Suprapubic skin (tissue), 4 donors: ENCODE data around the gene WDR81. TPM values are rescaled to one million over a fixed set of nuclear protein-coding genes. Genes with fewer than 3 reads are reported as not detected.

Experiments
- DNase-seq, 2 donors: peaks; one replicate each; pipeline ENCODE4 v3.0.0-alpha.2; 2019; ENCODE audit warnings: low spot score in 2 of 2
- H3K27ac ChIP-seq: fragments of 200-600 bp; sonication (generic); one replicate; pipeline ENCODE4 v1.5.1; 2019
- H3K27me3 ChIP-seq: fragments of 200-600 bp; sonication (generic); one replicate; pipeline ENCODE4 v1.5.1; 2019
- H3K36me3 ChIP-seq: fragments of 200-600 bp; sonication (generic); one replicate; pipeline ENCODE4 v1.5.1; 2019
- H3K4me1 ChIP-seq: fragments of 200-600 bp; sonication (generic); one replicate; pipeline ENCODE4 v1.5.1; 2019
- H3K4me3 ChIP-seq: fragments of 200-600 bp; sonication (generic); one replicate; pipeline ENCODE4 v1.5.1; 2019; ENCODE audit warnings: mild to moderate bottlenecking
- H3K9me3 ChIP-seq: fragments of 200-600 bp; sonication (generic); one replicate; pipeline ENCODE4 v1.5.1; 2019
- EP300 ChIP-seq: sonication (generic); formaldehyde crosslinking; IDR thresholded peaks from one replicate; pipeline ENCODE4 v1.6.1; 2017; ENCODE audit warnings: antibody characterized with exemption
- POLR2A ChIP-seq, 2 donors: fragments of 450-650 bp; IDR thresholded peaks; one replicate each; pipeline ENCODE4 v1.6.1; 2017; ENCODE audit warnings: antibody characterized with exemption in 2 of 2, mild to moderate bottlenecking in 2 of 2, moderate library complexity in 2 of 2
- POLR2AphosphoS5 ChIP-seq, 3 donors: sonication (generic); formaldehyde crosslinking; IDR thresholded peaks; one replicate each; pipeline ENCODE4 v1.6.1; 2017; ENCODE audit warnings: antibody characterized with exemption in 3 of 3
- WGBS: methylation state at CpG from one replicate; pipeline ENCODE4 v1.1.5; 2018; 5-methylcytosine and 5-hydroxymethylcytosine counted together
- total RNA-seq, 4 donors: library from RNA; depleted of rRNA; stranded (reverse); fragments of >200 nt; gene quantifications; one replicate each; pipeline ENCODE4 v1.1.0, GENCODE V29; 2016
- TF ChIP-seq, protein P1 (sequence below), 2 donors: fragments of 200-600 bp in 1 of 2; fragments of 450-650 bp in 1 of 2; sonication (generic) in 1 of 2; IDR thresholded peaks; one replicate each; pipeline ENCODE4 v1.5.1; 2016 to 2019; ENCODE audit warnings: antibody characterized with exemption in 2 of 2, mild to moderate bottlenecking in 1 of 2, moderate library complexity in 1 of 2

WDR81 gene
- total RNA-seq, 4 donors from 2014 or later = 40.0 to 61.7 (median 51.3) TPM

DNA sequence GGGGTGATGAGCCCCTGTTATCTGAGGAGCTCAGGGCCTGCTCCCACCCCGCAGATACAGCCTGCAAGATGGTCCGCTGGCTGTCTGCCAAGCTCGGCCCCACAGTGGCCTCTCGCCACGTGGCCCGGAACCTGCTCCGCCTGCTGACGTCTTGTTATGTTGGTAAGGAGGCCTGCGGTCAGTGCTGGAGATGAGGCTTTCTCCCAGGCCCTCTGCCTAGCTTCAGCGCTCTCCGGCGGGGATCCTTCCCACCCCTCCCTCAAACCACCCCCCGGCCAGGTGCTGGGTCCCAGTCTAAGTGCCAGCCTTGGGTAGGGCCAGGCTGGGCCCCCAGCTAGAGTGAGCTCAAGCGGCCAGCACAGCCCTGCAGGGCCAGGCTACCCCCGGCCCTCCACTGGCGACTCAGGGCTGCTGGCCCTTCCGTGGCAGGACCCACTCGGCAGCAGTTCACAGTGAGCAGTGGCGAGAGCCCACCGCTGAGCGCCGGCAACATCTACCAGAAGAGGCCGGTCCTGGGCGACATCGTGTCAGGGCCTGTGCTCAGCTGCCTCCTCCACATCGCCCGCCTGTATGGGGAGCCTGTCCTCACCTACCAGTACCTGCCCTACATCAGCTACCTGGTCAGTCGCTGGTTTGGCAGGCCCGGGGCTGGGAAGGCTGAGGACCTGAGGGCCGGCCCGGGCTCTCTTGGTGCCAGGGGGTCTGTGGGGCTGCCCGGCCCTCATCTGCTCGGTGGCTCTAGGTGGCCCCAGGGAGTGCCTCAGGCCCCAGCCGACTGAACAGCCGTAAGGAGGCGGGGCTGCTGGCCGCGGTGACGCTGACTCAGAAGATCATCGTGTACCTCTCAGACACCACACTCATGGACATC lies 6.1 kb downstream of the WDR81 start:
- Histone ChIP-seq H3K27ac (peak overlapping the region; percentile 94), H3K9me3 (no peaks in the 10 kb centered on the region), H3K27me3 (no peaks in the 10 kb centered on the region), H3K4me3 (peak overlapping the region; percentile 35), H3K36me3 (peaks cover 72% of the 10 kb centered on the region), H3K4me1 (peaks cover 50% of the 10 kb centered on the region)
- WGBS = 53% methylated on average over 3 of the region's 40 CpGs
- TF ChIP-seq EP300 (no peak), POLR2A (IDR thresholded peaks at IDR 0.05) (peak in 1 of 2 donors; percentile 50), POLR2AphosphoS5 (IDR thresholded peaks at IDR 0.05) (peak in 2 of 3 donors; percentile 27 to 69)
- TF ChIP-seq, protein P1, sequence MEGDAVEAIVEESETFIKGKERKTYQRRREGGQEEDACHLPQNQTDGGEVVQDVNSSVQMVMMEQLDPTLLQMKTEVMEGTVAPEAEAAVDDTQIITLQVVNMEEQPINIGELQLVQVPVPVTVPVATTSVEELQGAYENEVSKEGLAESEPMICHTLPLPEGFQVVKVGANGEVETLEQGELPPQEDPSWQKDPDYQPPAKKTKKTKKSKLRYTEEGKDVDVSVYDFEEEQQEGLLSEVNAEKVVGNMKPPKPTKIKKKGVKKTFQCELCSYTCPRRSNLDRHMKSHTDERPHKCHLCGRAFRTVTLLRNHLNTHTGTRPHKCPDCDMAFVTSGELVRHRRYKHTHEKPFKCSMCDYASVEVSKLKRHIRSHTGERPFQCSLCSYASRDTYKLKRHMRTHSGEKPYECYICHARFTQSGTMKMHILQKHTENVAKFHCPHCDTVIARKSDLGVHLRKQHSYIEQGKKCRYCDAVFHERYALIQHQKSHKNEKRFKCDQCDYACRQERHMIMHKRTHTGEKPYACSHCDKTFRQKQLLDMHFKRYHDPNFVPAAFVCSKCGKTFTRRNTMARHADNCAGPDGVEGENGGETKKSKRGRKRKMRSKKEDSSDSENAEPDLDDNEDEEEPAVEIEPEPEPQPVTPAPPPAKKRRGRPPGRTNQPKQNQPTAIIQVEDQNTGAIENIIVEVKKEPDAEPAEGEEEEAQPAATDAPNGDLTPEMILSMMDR (IDR thresholded peaks at IDR 0.05) = no peak
- DNase-seq = peak; percentile 90 to 95

DNA sequence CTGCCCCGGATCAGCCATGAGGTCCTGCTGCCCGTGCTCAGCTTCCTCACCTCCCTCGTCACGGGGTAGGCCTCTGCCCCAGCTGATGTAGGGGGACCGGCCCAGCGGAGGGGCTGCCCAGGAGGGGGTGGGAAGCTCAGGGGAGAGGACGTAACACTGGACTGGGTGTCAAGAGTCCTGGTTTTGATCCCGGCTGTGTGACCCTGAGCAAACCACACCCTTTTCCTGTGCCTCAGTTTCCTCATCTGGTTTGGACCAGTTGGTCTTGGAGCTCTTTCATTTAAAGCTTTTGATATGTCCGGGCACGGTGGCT lies 6.6 kb downstream of the WDR81 start:
- H3K27ac ChIP-seq = peak overlapping the region; percentile 94
- peaks cover 49% of the 10 kb centered on the region for H3K4me1 ChIP-seq
- H3K4me3 ChIP-seq = no peak overlapping the region
- DNase-seq = no peak
- TF ChIP-seq POLR2AphosphoS5 (IDR thresholded peaks at IDR 0.05) (no peak), POLR2A (IDR thresholded peaks at IDR 0.05) (no peak), EP300 (no peak)
- TF ChIP-seq, protein P1 (IDR thresholded peaks at IDR 0.05) = no peak
- WGBS = 88% methylated on average over 8 of the region's 10 CpGs
- peaks cover 74% of the 10 kb centered on the region for H3K36me3 ChIP-seq
- no peaks in the 10 kb centered on the region for H3K9me3 ChIP-seq
- no peaks in the 10 kb centered on the region for H3K27me3 ChIP-seq

DNA sequence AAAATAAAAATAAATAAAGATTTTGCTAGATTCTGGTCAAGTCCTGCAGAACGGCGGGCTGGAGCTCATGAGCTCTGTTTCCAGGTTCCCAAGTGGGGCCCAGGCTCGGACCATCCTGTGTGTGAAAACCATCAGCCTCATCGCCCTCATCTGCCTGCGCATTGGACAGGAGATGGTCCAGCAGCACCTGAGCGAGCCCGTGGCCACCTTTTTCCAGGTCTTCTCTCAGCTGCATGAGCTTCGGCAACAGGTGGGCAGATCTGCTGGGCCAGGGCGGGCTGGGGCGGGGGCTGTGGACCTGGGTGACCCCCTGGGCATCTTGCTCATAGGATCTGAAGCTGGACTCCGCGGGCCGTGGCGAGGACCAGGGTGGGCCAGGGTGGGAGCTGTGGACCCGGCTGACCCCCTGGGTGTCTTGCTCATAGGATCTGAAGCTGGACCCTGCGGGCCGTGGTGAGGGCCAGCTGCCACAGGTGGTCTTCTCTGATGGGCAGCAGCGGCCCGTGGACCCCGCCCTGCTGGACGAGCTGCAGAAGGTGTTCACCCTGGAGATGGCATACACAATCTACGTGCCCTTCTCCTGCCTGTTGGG lies 7.8 kb downstream of the WDR81 start:
- H3K36me3 ChIP-seq = peaks cover 72% of the 10 kb centered on the region
- H3K9me3 ChIP-seq = no peaks in the 10 kb centered on the region
- H3K27me3 ChIP-seq = no peaks in the 10 kb centered on the region
- TF ChIP-seq POLR2AphosphoS5 (IDR thresholded peaks at IDR 0.05) (no peak), EP300 (no peak), POLR2A (IDR thresholded peaks at IDR 0.05) (no peak)
- TF ChIP-seq, protein P1 (IDR thresholded peaks at IDR 0.05) = no peak
- 93% methylated on average over 16 of the region's 22 CpGs for WGBS
- no peak overlapping the region for H3K27ac ChIP-seq
- H3K4me3 ChIP-seq = no peak overlapping the region
- peaks cover 49% of the 10 kb centered on the region for H3K4me1 ChIP-seq
- no peak for DNase-seq

DNA sequence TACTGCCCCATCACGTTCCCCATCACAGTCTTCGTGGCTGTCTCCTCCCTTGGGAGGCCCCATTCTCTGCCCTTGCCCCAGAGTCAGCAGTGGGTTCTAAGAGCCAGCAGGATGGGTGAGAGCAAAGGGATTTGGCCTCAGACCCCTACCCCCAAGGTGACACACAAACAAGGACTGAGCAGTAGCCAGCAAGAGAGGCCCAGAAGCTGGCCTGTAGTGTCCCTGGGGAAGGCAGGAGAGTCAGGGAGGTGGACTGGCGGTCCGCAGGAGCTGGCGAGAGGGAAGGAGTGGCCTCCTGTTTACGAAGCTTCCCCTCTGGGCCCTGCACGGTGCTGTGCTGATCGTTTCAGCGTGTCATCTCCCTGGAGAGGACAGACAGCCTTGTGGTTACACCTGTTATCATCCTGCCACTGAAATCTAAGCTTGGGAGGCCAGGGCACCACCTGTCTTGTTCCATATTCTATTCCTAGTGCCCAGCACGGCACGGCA lies 8.4 kb downstream of the WDR81 start:
- H3K27ac ChIP-seq = no peak overlapping the region
- H3K9me3 ChIP-seq = no peaks in the 10 kb centered on the region
- 90% methylated on average over 7 of the region's 11 CpGs for WGBS
- no peak for DNase-seq
- no peak overlapping the region for H3K4me3 ChIP-seq
- no peaks in the 10 kb centered on the region for H3K27me3 ChIP-seq
- H3K36me3 ChIP-seq = peaks cover 72% of the 10 kb centered on the region
- peaks cover 44% of the 10 kb centered on the region for H3K4me1 ChIP-seq
- TF ChIP-seq, protein P1 (IDR thresholded peaks at IDR 0.05) = no peak
- TF ChIP-seq POLR2A (IDR thresholded peaks at IDR 0.05) (no peak), POLR2AphosphoS5 (IDR thresholded peaks at IDR 0.05) (no peak), EP300 (no peak)

DNA sequence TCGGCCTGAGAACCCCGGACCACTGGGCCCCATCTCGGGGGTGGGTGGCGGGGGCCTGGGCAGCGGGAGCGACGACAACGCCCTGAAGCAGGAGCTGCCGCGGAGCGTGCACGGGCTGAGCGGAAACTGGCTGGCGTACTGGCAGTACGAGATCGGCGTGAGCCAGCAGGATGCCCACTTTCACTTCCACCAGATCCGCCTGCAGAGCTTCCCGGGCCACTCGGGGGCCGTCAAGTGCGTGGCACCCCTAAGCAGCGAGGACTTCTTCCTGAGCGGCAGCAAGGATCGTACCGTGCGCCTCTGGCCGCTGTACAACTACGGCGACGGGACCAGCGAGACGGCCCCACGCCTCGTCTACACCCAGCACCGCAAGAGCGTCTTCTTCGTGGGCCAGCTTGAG lies 9.3 kb downstream of the WDR81 start:
- H3K9me3 ChIP-seq = no peaks in the 10 kb centered on the region
- DNase-seq = no peak
- no peak for TF ChIP-seq EP300
- TF ChIP-seq, protein P1 (IDR thresholded peaks at IDR 0.05) = no peak
- TF ChIP-seq POLR2A (IDR thresholded peaks at IDR 0.05) = no peak
- TF ChIP-seq POLR2AphosphoS5 (IDR thresholded peaks at IDR 0.05) = no peak
- H3K4me3 ChIP-seq = no peak overlapping the region
- H3K27ac ChIP-seq = no peak overlapping the region
- WGBS = 96% methylated on average over 18 of the region's 38 CpGs
- peaks cover 36% of the 10 kb centered on the region for H3K4me1 ChIP-seq
- H3K27me3 ChIP-seq = no peaks in the 10 kb centered on the region
- H3K36me3 ChIP-seq = peaks cover 67% of the 10 kb centered on the region
